Uterus (tissue), 4 donors: ENCODE data around the gene C1QB. TPM values are rescaled to one million over a fixed set of nuclear protein-coding genes. Genes with fewer than 3 reads are reported as not detected.
A peak's percentile ranks its signal among the peaks of the same experiment; 100 is the strongest.
"Not testable (repeated sequence)": the region's sequence is repeated elsewhere in the genome, so short reads cannot be mapped to it uniquely, and the experiment has no call there.

ENCODE experiments used
- DNase-seq, 2 donors: peaks; one replicate each; pipeline ENCODE4 v3.0.0-alpha.2; 2019 to 2020
- H3K27ac ChIP-seq, 2 donors: fragments of 200-600 bp; sonication (generic); 1 replicate in 1 of 2; 2 replicates in 1 of 2; pipeline ENCODE4 v1.5.1; 2016 to 2018
- H3K27me3 ChIP-seq, 2 donors: fragments of 200-600 bp; sonication (generic); one replicate each; pipeline ENCODE4 v1.5.1; 2018 to 2019; ENCODE audit warnings: control low read depth in 1 of 2
- H3K36me3 ChIP-seq, 2 donors: fragments of 200-600 bp; sonication (generic); one replicate each; pipeline ENCODE4 v1.5.1; 2019; ENCODE audit warnings: control low read depth in 1 of 2
- H3K4me1 ChIP-seq, 2 donors: fragments of 200-600 bp; sonication (generic); one replicate each; pipeline ENCODE4 v1.5.1; 2018 to 2019; ENCODE audit warnings: control low read depth in 1 of 2
- H3K4me3 ChIP-seq, 2 donors: fragments of 200-600 bp; sonication (generic); 1 replicate in 1 of 2; 2 replicates in 1 of 2; pipeline ENCODE4 v1.5.1; 2018 to 2019; ENCODE audit warnings: mild to moderate bottlenecking in 1 of 2
- H3K9me3 ChIP-seq, 2 donors: fragments of 200-600 bp; sonication (generic); one replicate each; pipeline ENCODE4 v1.5.1; 2019; ENCODE audit warnings: control low read depth in 1 of 2
- POLR2A ChIP-seq, 2 donors: fragments of 450-650 bp; IDR thresholded peaks; one replicate each; pipeline ENCODE4 v1.6.1; 2016; ENCODE audit warnings: antibody characterized with exemption in 2 of 2, mild to moderate bottlenecking in 1 of 2, moderate library complexity in 1 of 2
- intact Hi-C: fragments of 100-400 bp; cut with DNase I; formaldehyde crosslinking; loops from one replicate; pipeline ENCODE4 v1.15.1; 2023; ENCODE audit warnings: low total_unique reads
- total RNA-seq, 4 donors: library from RNA; depleted of rRNA in 3 of 4; stranded (reverse); fragments of >200 nt in 3 of 4; gene quantifications; one replicate each; pipeline versions ENCODE4 v1.1.0 to v1.2.4, GENCODE V29; 2014 to 2023
- TF ChIP-seq, protein P1 (sequence below), 4 experiments: fragments of 200-600 bp in 2 of 4; fragments of 450-650 bp in 2 of 4; sonication (generic) in 2 of 4; IDR thresholded peaks; one replicate each; pipeline ENCODE4 v1.5.1; 2016 to 2019; ENCODE audit warnings: antibody characterized with exemption in 4 of 4, mild to moderate bottlenecking in 2 of 4, moderate library complexity in 1 of 4
- donor health status: DM: yes; HTN: yes; CAD: no.

The C1QB gene
- total RNA-seq, 4 donors from 2014 or later, result 22.3 to 183 (median 32.0) TPM

GRCh38 chr1:22662318-22662717 is 9.3 kb downstream of the C1QB start:
- DNase-seq, result no peak
- H3K4me3 ChIP-seq, result no peak overlapping the region
- H3K4me1 ChIP-seq, result no peaks in the 10 kb centered on the region
- no peaks in the 10 kb centered on the region for H3K27me3 ChIP-seq
- no peak for TF ChIP-seq POLR2A (IDR thresholded peaks at IDR 0.05)
- TF ChIP-seq, protein P1, sequence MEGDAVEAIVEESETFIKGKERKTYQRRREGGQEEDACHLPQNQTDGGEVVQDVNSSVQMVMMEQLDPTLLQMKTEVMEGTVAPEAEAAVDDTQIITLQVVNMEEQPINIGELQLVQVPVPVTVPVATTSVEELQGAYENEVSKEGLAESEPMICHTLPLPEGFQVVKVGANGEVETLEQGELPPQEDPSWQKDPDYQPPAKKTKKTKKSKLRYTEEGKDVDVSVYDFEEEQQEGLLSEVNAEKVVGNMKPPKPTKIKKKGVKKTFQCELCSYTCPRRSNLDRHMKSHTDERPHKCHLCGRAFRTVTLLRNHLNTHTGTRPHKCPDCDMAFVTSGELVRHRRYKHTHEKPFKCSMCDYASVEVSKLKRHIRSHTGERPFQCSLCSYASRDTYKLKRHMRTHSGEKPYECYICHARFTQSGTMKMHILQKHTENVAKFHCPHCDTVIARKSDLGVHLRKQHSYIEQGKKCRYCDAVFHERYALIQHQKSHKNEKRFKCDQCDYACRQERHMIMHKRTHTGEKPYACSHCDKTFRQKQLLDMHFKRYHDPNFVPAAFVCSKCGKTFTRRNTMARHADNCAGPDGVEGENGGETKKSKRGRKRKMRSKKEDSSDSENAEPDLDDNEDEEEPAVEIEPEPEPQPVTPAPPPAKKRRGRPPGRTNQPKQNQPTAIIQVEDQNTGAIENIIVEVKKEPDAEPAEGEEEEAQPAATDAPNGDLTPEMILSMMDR (IDR thresholded peaks at IDR 0.05), result no peak
- no peaks in the 10 kb centered on the region for H3K9me3 ChIP-seq
- H3K27ac ChIP-seq, result no peak overlapping the region
- no peaks in the 10 kb centered on the region for H3K36me3 ChIP-seq
- intact Hi-C loops, result no loop called here

GRCh38 chr1:22662986-22663408 is 10.0 kb downstream of the C1QB start:
- Histone ChIP-seq H3K27me3 (no peaks in the 10 kb centered on the region), H3K27ac (no peak overlapping the region), H3K9me3 (no peaks in the 10 kb centered on the region), H3K4me1 (no peaks in the 10 kb centered on the region), H3K4me3 (no peak overlapping the region), H3K36me3 (no peaks in the 10 kb centered on the region)
- intact Hi-C loops, result no loop called here
- TF ChIP-seq, protein P1 (IDR thresholded peaks at IDR 0.05), result no peak
- TF ChIP-seq POLR2A (IDR thresholded peaks at IDR 0.05), result no peak
- no peak for DNase-seq

GRCh38 chr1:22665752-22666151 is 12.7 kb downstream of the C1QB start:
- Histone ChIP-seq H3K4me1 (no peaks in the 10 kb centered on the region), H3K27me3 (no peaks in the 10 kb centered on the region), H3K36me3 (no peaks in the 10 kb centered on the region), H3K4me3 (no peak overlapping the region), H3K9me3 (no peaks in the 10 kb centered on the region), H3K27ac (no peak overlapping the region)
- DNase-seq, result no peak
- TF ChIP-seq, protein P1 (IDR thresholded peaks at IDR 0.05), result peak in 1 of 4 experiments; percentile 41
- TF ChIP-seq POLR2A (IDR thresholded peaks at IDR 0.05), result no peak
- intact Hi-C loops, result no loop called here

DNA sequence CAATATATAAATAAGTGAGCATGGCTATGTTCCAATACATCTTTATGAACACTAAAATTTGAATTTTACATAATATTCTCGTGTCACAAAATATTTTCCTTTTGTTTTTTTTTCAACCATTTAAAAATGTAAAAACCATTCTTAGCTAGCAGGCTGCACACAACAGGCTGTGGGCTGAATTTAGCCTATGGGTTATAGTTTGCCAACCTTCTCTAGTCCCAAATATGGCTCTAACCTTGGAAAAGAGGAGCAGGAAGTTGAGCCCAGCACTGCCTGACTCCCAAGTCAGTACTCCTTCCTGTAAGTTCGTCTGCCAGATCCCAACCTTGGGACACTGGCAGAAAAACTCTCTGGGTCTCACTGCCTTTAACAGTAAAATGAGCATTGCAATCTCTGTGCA is 13.4 kb downstream of the C1QB start:
- no peak for TF ChIP-seq POLR2A (IDR thresholded peaks at IDR 0.05)
- TF ChIP-seq, protein P1 (IDR thresholded peaks at IDR 0.05), result no peak
- Histone ChIP-seq H3K27ac (no peak overlapping the region), H3K36me3 (no peaks in the 10 kb centered on the region), H3K4me3 (no peak overlapping the region), H3K27me3 (no peaks in the 10 kb centered on the region), H3K9me3 (no peaks in the 10 kb centered on the region), H3K4me1 (no peaks in the 10 kb centered on the region)
- DNase-seq, result no peak
- intact Hi-C loops, result no loop called here

GRCh38 chr1:22668840-22669239 is 15.8 kb downstream of the C1QB start:
- H3K36me3 ChIP-seq, H3K4me3 ChIP-seq, H3K4me1 ChIP-seq, DNase-seq, intact Hi-C loops, H3K27ac ChIP-seq, H3K27me3 ChIP-seq, H3K9me3 ChIP-seq: not testable (repeated sequence)

DNA sequence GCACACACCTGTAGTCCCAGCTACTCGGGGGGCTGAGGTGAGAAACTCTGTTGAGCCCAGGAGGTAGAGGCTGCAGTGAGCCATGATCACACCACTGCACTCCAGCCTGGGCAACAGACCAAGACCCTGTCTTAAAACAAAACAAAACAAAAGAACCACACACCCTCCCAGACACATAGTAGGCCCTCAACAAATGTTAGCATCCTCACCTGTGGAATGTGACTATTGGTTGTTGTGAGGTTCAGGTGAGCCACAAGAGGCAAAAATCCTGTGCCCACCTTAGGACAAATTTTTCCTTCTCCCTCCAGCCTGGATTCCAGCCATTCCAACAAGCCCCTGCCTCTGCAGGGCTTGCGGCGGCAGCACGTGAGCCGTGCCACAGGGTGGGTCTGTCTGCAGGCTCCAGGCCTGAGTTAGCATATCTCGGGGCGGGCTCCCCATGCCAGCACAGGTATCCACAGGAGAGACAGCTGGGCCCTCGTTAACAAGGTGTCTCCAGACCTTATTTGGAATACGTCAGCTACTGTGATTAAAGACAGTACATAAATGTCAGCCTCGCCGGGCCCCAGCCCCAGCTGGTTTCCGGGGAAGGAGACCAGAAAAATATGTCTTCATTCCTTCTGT is 17.4 kb downstream of the C1QB start:
- H3K4me3 ChIP-seq, result no peak overlapping the region
- H3K9me3 ChIP-seq, result no peaks in the 10 kb centered on the region
- no peaks in the 10 kb centered on the region for H3K36me3 ChIP-seq
- intact Hi-C loops, result no loop called here
- H3K27me3 ChIP-seq, result no peaks in the 10 kb centered on the region
- TF ChIP-seq POLR2A (IDR thresholded peaks at IDR 0.05), result no peak
- TF ChIP-seq, protein P1 (IDR thresholded peaks at IDR 0.05), result no peak
- no peaks in the 10 kb centered on the region for H3K4me1 ChIP-seq
- no peak overlapping the region for H3K27ac ChIP-seq
- no peak for DNase-seq
